H1 (cell line): ENCODE results near the gene SMARCD1. TPM values are rescaled to one million over a fixed set of nuclear protein-coding genes. Genes with fewer than 3 reads are reported as not detected.
A peak's percentile ranks its signal among the peaks of the same experiment; 100 is the strongest.

Experiments
- CTCF ChIA-PET: fragments of 300-600 bp; sonication (Branson Sonifier 250); formaldehyde crosslinking; loops from one replicate; lab custom pipeline; 2021; ENCODE audit not compliant: partially characterized antibody; lab: Charles Lee
- POLR2A ChIA-PET: fragments of 300-600 bp; sonication (Branson Sonifier 250); formaldehyde crosslinking; loops from one replicate; lab custom pipeline; 2021; ENCODE audit warnings: inconsistent platforms; ENCODE audit not compliant: partially characterized antibody; lab: Charles Lee
- DNase-seq, 2 experiments: peaks; one replicate each; pipeline versions ENCODE4 v3.0.0 to v3.0.0-alpha.2; 2010 to 2022; ENCODE audit warnings: low spot score in 2 of 2, low read depth in 1 of 2, mixed read lengths in 1 of 2
- FAIRE-seq: peaks from 2 replicates; lab custom pipeline; 2011; peaks lifted over from hg19 to GRCh38; lab: Jason Lieb, UNC
- H2AFZ ChIP-seq: 2 replicates; pipeline ENCODE4 v1.8.1; 2012; ENCODE audit warnings: low read length, inconsistent platforms
- H2AK5ac ChIP-seq: 2 replicates; pipeline ENCODE4 v1.6.1; 2013; ENCODE audit warnings: low read depth, low read length
- H2BK120ac ChIP-seq: replicated peaks from 2 replicates; pipeline ENCODE3; 2013; ENCODE audit warnings: low read depth, low read length, inconsistent platforms
- H2BK12ac ChIP-seq: 2 replicates; pipeline ENCODE4 v1.6.1; 2013; ENCODE audit warnings: low read depth, low read length
- H2BK15ac ChIP-seq: 2 replicates; pipeline ENCODE4 v1.6.1; 2013; ENCODE audit warnings: low read length
- H2BK20ac ChIP-seq: 2 replicates; pipeline ENCODE4 v1.6.1; 2013; ENCODE audit warnings: low read length
- H2BK5ac ChIP-seq: 2 replicates; pipeline ENCODE4 v1.6.1; 2013; ENCODE audit warnings: low read depth, low read length
- H3K14ac ChIP-seq: 2 replicates; pipeline ENCODE4 v1.6.1; 2013; ENCODE audit warnings: inconsistent platforms; ENCODE audit not compliant: insufficient read length
- H3K18ac ChIP-seq: 2 replicates; pipeline ENCODE4 v1.6.1; 2013; ENCODE audit warnings: low read length; ENCODE audit errors: extremely low read depth
- H3K23ac ChIP-seq: 2 replicates; pipeline ENCODE4 v1.6.1; 2013; ENCODE audit warnings: inconsistent platforms; ENCODE audit not compliant: insufficient read length
- H3K23me2 ChIP-seq: 2 replicates; pipeline ENCODE4 v1.6.1; 2013; ENCODE audit warnings: low read depth, low read length
- H3K27ac ChIP-seq: 2 replicates; pipeline ENCODE4 v1.6.1; 2011; ENCODE audit warnings: low read depth, low read length, inconsistent platforms
- H3K27me3 ChIP-seq, 4 experiments: replicated peaks in 1 of 4; 1 replicate in 1 of 4; 2 replicates in 3 of 4; pipeline versions ENCODE4 v1.6.1 to v1.8.1; 2011 to 2013; ENCODE audit warnings: low read length in 3 of 4, mild to moderate bottlenecking in 3 of 4, inconsistent platforms in 2 of 4, mixed read lengths in 2 of 4, moderate library complexity in 1 of 4; ENCODE audit not compliant: control insufficient read depth in 3 of 4, insufficient read depth in 3 of 4; ENCODE audit errors: extremely low read depth in 1 of 4
- H3K36me3 ChIP-seq, 4 experiments: 2 replicates each; pipeline versions ENCODE4 v1.6.1 to v1.8.1; 2011 to 2013; ENCODE audit warnings: mild to moderate bottlenecking in 4 of 4, low read length in 3 of 4, moderate library complexity in 2 of 4, control low read depth in 1 of 4, inconsistent platforms in 1 of 4; ENCODE audit not compliant: insufficient read depth in 4 of 4, control insufficient read depth in 2 of 4
- H3K4ac ChIP-seq: replicated peaks from 2 replicates; pipeline ENCODE3; 2013; ENCODE audit warnings: low read length, low read depth, mixed read lengths, inconsistent platforms; ENCODE audit not compliant: insufficient read length
- H3K4me1 ChIP-seq, 4 experiments: replicated peaks in 1 of 4; 1 replicate in 1 of 4; 2 replicates in 3 of 4; pipeline versions ENCODE4 v1.6.1 to v1.8.1; 2011 to 2013; ENCODE audit warnings: low read length in 3 of 4, inconsistent platforms in 2 of 4, mixed read lengths in 1 of 4; ENCODE audit not compliant: insufficient read depth in 4 of 4, control insufficient read depth in 3 of 4
- H3K4me2 ChIP-seq, 2 experiments: 2 replicates each; pipeline versions ENCODE4 v1.6.1 to v1.8.1; 2011 to 2013; ENCODE audit warnings: low read depth in 2 of 2, low read length in 2 of 2, control low read depth in 1 of 2, inconsistent platforms in 1 of 2, mild to moderate bottlenecking in 1 of 2; ENCODE audit not compliant: insufficient read depth in 1 of 2
- H3K4me3 ChIP-seq, 4 experiments: fragments of 200-600, 300-600 bp in 1 of 4; sonication (generic), shearing (Covaris generic), sonication (Bioruptor Twin) in 1 of 4; 2 replicates each; pipeline versions ENCODE4 v1.5.1 to v1.8.1; 2011 to 2016; ENCODE audit warnings: low read length in 4 of 4, low read depth in 3 of 4, control low read depth in 2 of 4, inconsistent platforms in 2 of 4, mild to moderate bottlenecking in 2 of 4, mixed read lengths in 1 of 4, moderate library complexity in 1 of 4; ENCODE audit not compliant: insufficient read depth in 2 of 4; ENCODE audit errors: extremely low read depth in 1 of 4
- H3K56ac ChIP-seq: replicated peaks from 2 replicates; pipeline ENCODE3; 2013; ENCODE audit warnings: low read depth, mild to moderate bottlenecking, mixed read lengths, low read length, inconsistent platforms; ENCODE audit not compliant: insufficient read length
- H3K79me1 ChIP-seq: 2 replicates; pipeline ENCODE4 v1.6.1; 2013; ENCODE audit warnings: low read depth, low read length, control low read depth
- H3K79me2 ChIP-seq, 2 experiments: 2 replicates each; pipeline versions ENCODE4 v1.6.1 to v1.8.1; 2012 to 2013; ENCODE audit warnings: low read length in 2 of 2, mild to moderate bottlenecking in 2 of 2, inconsistent platforms in 1 of 2; ENCODE audit not compliant: insufficient read depth in 2 of 2, control insufficient read depth in 1 of 2
- H3K9ac ChIP-seq, 4 experiments: replicated peaks in 1 of 4; 1 replicate in 1 of 4; 2 replicates in 3 of 4; pipeline versions ENCODE4 v1.6.1 to v1.8.1; 2011 to 2013; ENCODE audit warnings: low read depth in 3 of 4, low read length in 3 of 4, control low read depth in 2 of 4, mild to moderate bottlenecking in 2 of 4, moderate library complexity in 2 of 4, inconsistent platforms in 1 of 4; ENCODE audit errors: extremely low read depth in 1 of 4
- H3K9me3 ChIP-seq, 2 experiments: 2 replicates each; pipeline versions ENCODE4 v1.6.1 to v1.8.1; 2012 to 2013; ENCODE audit warnings: mild to moderate bottlenecking in 2 of 2, moderate library complexity in 2 of 2, control low read depth in 1 of 2, inconsistent platforms in 1 of 2, low read depth in 1 of 2, low read length in 1 of 2, mixed read lengths in 1 of 2; ENCODE audit not compliant: insufficient read depth in 2 of 2
- H4K20me1 ChIP-seq, 2 experiments: replicated peaks in 1 of 2; 2 replicates each; pipeline versions ENCODE3 to v1.8.1; 2011 to 2013; ENCODE audit warnings: inconsistent platforms in 2 of 2, low read length in 2 of 2, mild to moderate bottlenecking in 1 of 2; ENCODE audit not compliant: insufficient read depth in 2 of 2, control insufficient read depth in 1 of 2
- H4K5ac ChIP-seq: 2 replicates; pipeline ENCODE4 v1.6.1; 2013; ENCODE audit warnings: low read length, low read depth, mixed read lengths, inconsistent platforms; ENCODE audit not compliant: insufficient read length
- H4K8ac ChIP-seq: 2 replicates; pipeline ENCODE4 v1.8.0; 2013; ENCODE audit warnings: mild to moderate bottlenecking, moderate library complexity, low read length, inconsistent platforms; ENCODE audit not compliant: insufficient read depth; ENCODE audit errors: extremely low read depth
- H4K91ac ChIP-seq: replicated peaks from 2 replicates; pipeline ENCODE3; 2013; ENCODE audit warnings: low read length, mixed read lengths, inconsistent platforms; ENCODE audit not compliant: insufficient read length
- BCL11A ChIP-seq, 2 experiments: IDR thresholded peaks; one replicate each; pipeline ENCODE4 v1.6.1; 2011; ENCODE audit warnings: low read depth in 2 of 2, low read length in 2 of 2, mild to moderate bottlenecking in 2 of 2
- CEBPB ChIP-seq: IDR thresholded peaks from 2 replicates; pipeline ENCODE4 v1.6.1; 2012; ENCODE audit warnings: low read depth, low read length
- E2F6 ChIP-seq: IDR thresholded peaks from 2 replicates; pipeline ENCODE4 v1.6.1; 2012; ENCODE audit warnings: inconsistent platforms
- EZH2 ChIP-seq: fragments of 200-600 bp; sonication (generic); IDR thresholded peaks from 2 replicates; pipeline ENCODE4 v1.7.1; 2012; ENCODE audit warnings: low read depth, mild to moderate bottlenecking, moderate library complexity, low read length, inconsistent platforms; ENCODE audit not compliant: severe bottlenecking
- GABPA ChIP-seq: IDR thresholded peaks from 2 replicates; pipeline ENCODE4 v1.6.1; 2011; ENCODE audit warnings: mild to moderate bottlenecking, low read length, moderate library complexity, borderline replicate concordance; ENCODE audit not compliant: insufficient read depth
- RAD21 ChIP-seq, 2 experiments: IDR thresholded peaks in 1 of 2; conservative IDR thresholded peaks in 1 of 2; 2 replicates each; pipeline ENCODE4 v1.6.1; 2011; ENCODE audit warnings: low read depth in 2 of 2, low read length in 2 of 2, improper control_type of control experiment in 1 of 2, inconsistent platforms in 1 of 2, mild to moderate bottlenecking in 1 of 2, moderate library complexity in 1 of 2
- RBBP5 ChIP-seq: IDR thresholded peaks from 2 replicates; pipeline ENCODE4 v1.7.1; 2012; ENCODE audit warnings: low read depth, mild to moderate bottlenecking, inconsistent platforms, low read length, moderate library complexity, borderline replicate concordance
- SIN3A ChIP-seq, 2 experiments: IDR thresholded peaks in 1 of 2; conservative IDR thresholded peaks in 1 of 2; 2 replicates each; pipeline ENCODE4 v1.6.1; 2011 to 2012; ENCODE audit warnings: low read length in 2 of 2, improper control_type of control experiment in 1 of 2, low read depth in 1 of 2, mild to moderate bottlenecking in 1 of 2
- SP2 ChIP-seq: IDR thresholded peaks from 2 replicates; pipeline ENCODE4 v1.6.1; 2012; ENCODE audit warnings: mild to moderate bottlenecking, low read length, inconsistent platforms
- TAF7 ChIP-seq: optimal IDR thresholded peaks from 2 replicates; pipeline ENCODE3; 2011; ENCODE audit warnings: low read depth, mild to moderate bottlenecking, inconsistent platforms, low read length, moderate library complexity, borderline replicate concordance
- USF2 ChIP-seq: IDR thresholded peaks from 2 replicates; pipeline ENCODE4 v1.6.1; 2011; ENCODE audit warnings: low read length, improper control_type of control experiment
- WGBS, 2 experiments: shearing (Covaris generic) in 1 of 2; methylation state at CpG; one replicate each; pipeline versions ENCODE4 v1.1.6 to v1.1.7; 2013 to 2015; ENCODE audit warnings: low lambda C conversion rate in 2 of 2, mixed read lengths in 2 of 2, inconsistent platforms in 1 of 2, low coverage in 1 of 2, missing lambda C conversion rate in 1 of 2; ENCODE audit not compliant: insufficient replicate concordance in 2 of 2, insufficient coverage in 1 of 2, insufficient read length in 1 of 2; ENCODE audit errors: extremely low coverage in 1 of 2, missing lambda C conversion rate in 1 of 2; 5-methylcytosine and 5-hydroxymethylcytosine counted together
- polyA plus RNA-seq, 7 experiments: library from polyadenylated mRNA; depleted of rRNA in 3 of 7; stranded (reverse) in 5 of 7; unstranded in 2 of 7; fragments of >200 nt in 5 of 7; fragments of 200-250 nt in 2 of 7; gene quantifications; 1 replicate in 5 of 7; 2 replicates in 1 of 7; 4 replicates in 1 of 7; pipeline versions ENCODE4 v1.2.1 to v1.2.3, GENCODE V29; 2011 to 2013; ENCODE audit warnings: missing spikeins in 2 of 7, mixed read lengths in 2 of 7
- total RNA-seq: library from RNA; stranded (reverse); fragmentation: NEBNext Ultra II Directional; extraction: Animal tissue kit (Norgen Biotek cat#: 25700); gene quantifications from 2 replicates; pipeline ENCODE4 v1.2.1, GENCODE V29; 2021

The SMARCD1 gene
- total and polyA plus RNA-seq, 2 of the 8 experiments (the other 6 are each of a cell fraction or from before 2014, with no cell fraction given): 128 to 130 TPM

- Histone ChIP-seq H4K8ac (no peak overlapping the region), H2BK5ac (no peak overlapping the region), H2BK120ac (no peak overlapping the region), H4K20me1 (no peaks in the 10 kb centered on the region), H3K27me3 (peaks cover 0 to 15% (median 9%) of the 10 kb centered on the region in 4 experiments; a peak in 5 of 7 replicates), H3K79me2 (no peaks in the 10 kb centered on the region), H2BK12ac (no peak overlapping the region), H2AK5ac (no peak overlapping the region), H2BK15ac (no peak overlapping the region), H3K9me3 (no peaks in the 10 kb centered on the region), H3K4ac (no peak overlapping the region), H3K18ac (no peak overlapping the region), H3K27ac (no peak overlapping the region), H3K4me3 (no peak overlapping the region), H3K36me3 (no peaks in the 10 kb centered on the region), H4K5ac (no peak overlapping the region), H3K23ac (no peak overlapping the region), H2AFZ (0 out of 2 replicates have a peak overlapping the region, but pooled peaks have one; percentile 16), H3K14ac (no peak overlapping the region), H4K91ac (no peak overlapping the region), H3K79me1 (no peaks in the 10 kb centered on the region), H3K56ac (no peak overlapping the region), H3K4me2 (no peak overlapping the region), H3K23me2 (no peaks in the 10 kb centered on the region), H3K4me1 (peaks cover 0 to 11% (median 5%) of the 10 kb centered on the region in 4 experiments; a peak in 4 of 7 replicates), H3K9ac (no peak overlapping the region), H2BK20ac (no peak overlapping the region)
- WGBS, 2 experiments: 92% methylated on average over 12 of the region's 12 CpGs; no CpG with 5 or more reads in 1 of the 2 experiments
- DNase-seq (no peak), FAIRE-seq (no peak)
- POLR2A ChIA-PET: interaction anchor here (1.7 to 3.7 kb wide), 3 partner anchors 8 to 90 kb away, joined by 6 to 30 read pairs (median 7); partner anchors contain the start of genes CERS5 and SMARCD1
- CTCF ChIA-PET: interaction anchor here (0.5 to 27.3 kb wide), 14 partner anchors 7 to 238 kb away, joined by 3 to 625 read pairs (median 4); partner anchors contain the start of genes AQP6, ASIC1, COX14 and GPD1
- TF ChIP-seq TAF7 (no peak), E2F6 (no peak), RAD21 (IDR thresholded peaks at IDR 0.05 in 1 of 2, conservative IDR thresholded peaks at IDR 0.05 in 1 of 2; ENCODE audit: low read depth in 2 of 2, low read length in 2 of 2) (no peak), CEBPB (no peak), GABPA (no peak), USF2 (no peak), EZH2 (no peak), SP2 (no peak), RBBP5 (no peak), SIN3A (conservative IDR thresholded peaks at IDR 0.05 in 1 of 2, IDR thresholded peaks at IDR 0.05 in 1 of 2; ENCODE audit: low read depth in 1 of 2, low read length in 2 of 2) (no peak), BCL11A (IDR thresholded peaks at IDR 0.05; ENCODE audit: low read depth in 2 of 2, low read length in 2 of 2) (no peak)
Observed at GRCh38 chr12:50077099-50077498, 8.0 kb upstream of the SMARCD1 start.
